ENCODE data around the gene C5orf63. TPM values are rescaled to one million over a fixed set of nuclear protein-coding genes. Genes with fewer than 3 reads are reported as not detected.

The C5orf63 gene
- total and polyA plus RNA-seq, 2 of the 13 experiments (the other 11 are each of a cell fraction or from before 2014, with no cell fraction given), result 7.9 to 8.8 TPM

DNA sequence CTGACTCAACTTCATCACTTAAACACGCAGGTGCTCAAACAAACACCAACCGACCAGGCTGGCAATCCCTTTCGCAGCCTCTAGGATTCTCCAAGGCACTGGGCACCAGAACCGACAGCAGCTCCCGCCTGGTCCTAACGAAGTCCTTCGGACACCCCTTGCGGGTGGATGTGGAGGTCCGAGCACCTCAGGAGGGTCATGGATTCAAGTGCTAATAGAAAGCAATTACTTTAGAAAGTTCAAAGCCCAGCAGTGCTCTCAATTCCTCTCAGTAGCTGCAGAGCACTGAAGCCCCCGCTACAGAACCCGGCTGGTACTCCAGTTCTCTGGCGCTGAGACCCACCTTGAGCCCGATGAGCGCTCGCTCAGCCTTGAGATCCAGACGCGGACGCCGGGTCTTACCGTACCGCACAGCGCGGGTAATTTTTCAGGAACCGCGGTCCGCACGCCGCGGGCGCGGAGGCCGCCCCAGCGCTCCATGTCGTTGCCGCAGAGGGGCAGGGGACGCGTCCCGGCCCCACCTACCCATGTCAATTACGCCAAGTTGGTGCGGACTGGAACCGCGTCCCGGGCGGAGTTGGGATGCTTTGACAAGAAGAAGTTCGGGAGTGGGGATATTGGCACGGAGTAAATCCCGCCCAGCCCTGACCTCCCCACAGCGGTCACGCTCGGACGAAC is 43.6 kb downstream of the C5orf63 start (continued):
- TF ChIP-seq, protein P1, sequence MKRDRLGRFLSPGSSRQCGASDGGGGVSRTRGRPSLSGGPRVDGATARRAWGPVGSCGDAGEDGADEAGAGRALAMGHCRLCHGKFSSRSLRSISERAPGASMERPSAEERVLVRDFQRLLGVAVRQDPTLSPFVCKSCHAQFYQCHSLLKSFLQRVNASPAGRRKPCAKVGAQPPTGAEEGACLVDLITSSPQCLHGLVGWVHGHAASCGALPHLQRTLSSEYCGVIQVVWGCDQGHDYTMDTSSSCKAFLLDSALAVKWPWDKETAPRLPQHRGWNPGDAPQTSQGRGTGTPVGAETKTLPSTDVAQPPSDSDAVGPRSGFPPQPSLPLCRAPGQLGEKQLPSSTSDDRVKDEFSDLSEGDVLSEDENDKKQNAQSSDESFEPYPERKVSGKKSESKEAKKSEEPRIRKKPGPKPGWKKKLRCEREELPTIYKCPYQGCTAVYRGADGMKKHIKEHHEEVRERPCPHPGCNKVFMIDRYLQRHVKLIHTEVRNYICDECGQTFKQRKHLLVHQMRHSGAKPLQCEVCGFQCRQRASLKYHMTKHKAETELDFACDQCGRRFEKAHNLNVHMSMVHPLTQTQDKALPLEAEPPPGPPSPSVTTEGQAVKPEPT (CRISPR knock-in tag; IDR thresholded peaks at IDR 0.05; ENCODE audit: low read depth), result 0 out of 2 replicates have a peak, but pooled peaks have one; percentile 2
- TF ChIP-seq, protein P2, sequence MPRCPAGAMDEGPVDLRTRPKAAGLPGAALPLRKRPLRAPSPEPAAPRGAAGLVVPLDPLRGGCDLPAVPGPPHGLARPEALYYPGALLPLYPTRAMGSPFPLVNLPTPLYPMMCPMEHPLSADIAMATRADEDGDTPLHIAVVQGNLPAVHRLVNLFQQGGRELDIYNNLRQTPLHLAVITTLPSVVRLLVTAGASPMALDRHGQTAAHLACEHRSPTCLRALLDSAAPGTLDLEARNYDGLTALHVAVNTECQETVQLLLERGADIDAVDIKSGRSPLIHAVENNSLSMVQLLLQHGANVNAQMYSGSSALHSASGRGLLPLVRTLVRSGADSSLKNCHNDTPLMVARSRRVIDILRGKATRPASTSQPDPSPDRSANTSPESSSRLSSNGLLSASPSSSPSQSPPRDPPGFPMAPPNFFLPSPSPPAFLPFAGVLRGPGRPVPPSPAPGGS (CRISPR knock-in tag; IDR thresholded peaks at IDR 0.05), result peak; percentile 15; the same call in 1 of the 2 replicates
- 0 out of 2 replicates have a peak, but pooled peaks have one; percentile 42 for TF ChIP-seq CHCHD3 (CRISPR knock-in tag; IDR thresholded peaks at IDR 0.05)
- TF ChIP-seq ZNF644 (CRISPR knock-in tag; IDR thresholded peaks at IDR 0.05; ENCODE audit: low read depth), result peak; percentile 29; the same call in 1 of the 2 replicates
- no peak for TF ChIP-seq ZNF318 (CRISPR knock-in tag; IDR thresholded peaks at IDR 0.05)
- TF ChIP-seq ZFP37 (CRISPR knock-in tag; IDR thresholded peaks at IDR 0.05; ENCODE audit: borderline replicate concordance), result no peak
- peak; percentile 3 for TF ChIP-seq CBX1 (IDR thresholded peaks at IDR 0.05; ENCODE audit: low read depth)
- no peak for TF ChIP-seq ATF1 (CRISPR knock-in tag; IDR thresholded peaks at IDR 0.05)
- peak; percentile 60; the same call in 1 of the 2 replicates for TF ChIP-seq KLF13 (CRISPR knock-in tag; IDR thresholded peaks at IDR 0.05)
- peak; percentile 24; the same call in 1 of the 2 replicates for TF ChIP-seq CBX5 (CRISPR knock-in tag; IDR thresholded peaks at IDR 0.05; ENCODE audit: borderline replicate concordance)
- TF ChIP-seq, protein P3, sequence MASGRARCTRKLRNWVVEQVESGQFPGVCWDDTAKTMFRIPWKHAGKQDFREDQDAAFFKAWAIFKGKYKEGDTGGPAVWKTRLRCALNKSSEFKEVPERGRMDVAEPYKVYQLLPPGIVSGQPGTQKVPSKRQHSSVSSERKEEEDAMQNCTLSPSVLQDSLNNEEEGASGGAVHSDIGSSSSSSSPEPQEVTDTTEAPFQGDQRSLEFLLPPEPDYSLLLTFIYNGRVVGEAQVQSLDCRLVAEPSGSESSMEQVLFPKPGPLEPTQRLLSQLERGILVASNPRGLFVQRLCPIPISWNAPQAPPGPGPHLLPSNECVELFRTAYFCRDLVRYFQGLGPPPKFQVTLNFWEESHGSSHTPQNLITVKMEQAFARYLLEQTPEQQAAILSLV (CRISPR knock-in tag; IDR thresholded peaks at IDR 0.05; ENCODE audit: borderline replicate concordance), result no peak
- TF ChIP-seq ETS1 (CRISPR knock-in tag; IDR thresholded peaks at IDR 0.05), result no peak
